Rectal smooth muscle tissue (tissue), 1 donor: ENCODE results near the gene MICAL3.
"Not testable (repeated sequence)": the region's sequence is repeated elsewhere in the genome, so short reads cannot be mapped to it uniquely, and the experiment has no call there.

Experiments used
- H3K27ac ChIP-seq: one replicate; pipeline ENCODE4 v1.7.0; 2013; ENCODE audit warnings: low read depth, low read length, inconsistent platforms
- H3K27me3 ChIP-seq: one replicate; pipeline ENCODE4 v1.7.0; 2013; ENCODE audit warnings: low read length; ENCODE audit not compliant: control insufficient read depth, insufficient read depth
- H3K36me3 ChIP-seq: one replicate; pipeline ENCODE4 v1.7.0; 2013; ENCODE audit warnings: low read length; ENCODE audit not compliant: control insufficient read depth, insufficient read depth
- H3K4me1 ChIP-seq: one replicate; pipeline ENCODE4 v1.7.0; 2013; ENCODE audit warnings: low read length; ENCODE audit not compliant: control insufficient read depth, insufficient read depth
- H3K4me3 ChIP-seq: one replicate; pipeline ENCODE4 v1.7.0; 2013; ENCODE audit warnings: low read length
- H3K9ac ChIP-seq: one replicate; pipeline ENCODE4 v1.7.0; 2013; ENCODE audit warnings: low read length

The MICAL3 gene

DNA sequence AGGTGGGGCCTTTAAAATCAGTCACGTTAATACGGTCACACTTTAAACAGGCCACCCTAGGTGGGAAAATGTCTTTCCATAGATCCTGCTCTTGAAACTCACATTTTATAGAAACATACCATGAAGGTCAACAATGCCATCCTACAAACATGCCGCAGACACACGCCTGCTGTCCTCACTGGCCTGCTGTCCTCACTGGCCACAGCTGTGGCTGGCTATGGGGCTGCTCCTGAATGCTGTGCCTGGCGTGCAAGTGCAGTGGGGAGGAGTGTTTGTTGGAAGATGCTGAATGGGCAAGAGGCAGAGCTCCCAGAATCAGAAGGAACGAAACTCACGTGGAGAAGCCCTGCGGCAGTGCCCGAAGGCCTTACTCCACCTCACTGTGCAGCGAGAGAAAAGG lies 143.9 kb downstream of the MICAL3 start:
- Histone ChIP-seq H3K27ac (no peak overlapping the region), H3K4me3 (no peak overlapping the region), H3K9ac (no peak overlapping the region), H3K36me3 (peaks cover 49% of the 10 kb centered on the region), H3K4me1 (no peaks in the 10 kb centered on the region), H3K27me3 (no peaks in the 10 kb centered on the region)

GRCh38 chr22:17880020-17880419 lies 144.3 kb downstream of the MICAL3 start:
- no peak overlapping the region for H3K9ac ChIP-seq
- no peaks in the 10 kb centered on the region for H3K4me1 ChIP-seq
- peaks cover 46% of the 10 kb centered on the region for H3K36me3 ChIP-seq
- H3K4me3 ChIP-seq = no peak overlapping the region
- no peaks in the 10 kb centered on the region for H3K27me3 ChIP-seq
- no peak overlapping the region for H3K27ac ChIP-seq

GRCh38 chr22:17878941-17879340 lies 145.4 kb downstream of the MICAL3 start:
- Histone ChIP-seq H3K9ac (no peak overlapping the region), H3K27me3 (no peaks in the 10 kb centered on the region), H3K36me3 (peaks cover 44% of the 10 kb centered on the region), H3K27ac (no peak overlapping the region), H3K4me3 (no peak overlapping the region), H3K4me1 (no peaks in the 10 kb centered on the region)

DNA sequence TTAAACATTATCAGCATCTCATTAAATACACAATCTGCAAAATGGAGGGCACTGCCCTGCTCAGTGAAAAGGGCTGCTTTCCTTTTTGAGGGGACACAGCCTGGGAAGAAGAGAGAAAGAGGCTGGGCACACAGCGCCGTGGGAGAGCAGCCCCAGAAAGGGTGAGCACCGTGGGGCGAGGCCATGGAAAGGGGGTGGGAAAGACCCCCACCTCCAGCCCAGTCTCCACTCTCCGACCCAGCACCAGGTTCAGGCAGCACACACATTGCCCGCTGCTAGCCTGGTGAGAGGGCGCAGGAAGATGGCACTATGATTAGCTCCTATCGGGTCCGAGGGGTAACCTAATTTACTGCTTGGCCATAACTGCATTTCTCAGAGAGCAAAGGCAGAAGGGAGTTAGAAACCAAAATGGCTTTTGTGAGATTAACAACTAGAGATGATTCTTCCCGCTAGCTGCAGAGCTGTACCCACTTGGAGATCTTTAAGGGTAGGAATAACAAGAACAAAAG lies 146.1 kb downstream of the MICAL3 start:
- Histone ChIP-seq H3K36me3 (peaks cover 44% of the 10 kb centered on the region), H3K4me1 (no peaks in the 10 kb centered on the region), H3K9ac (no peak overlapping the region), H3K4me3 (no peak overlapping the region), H3K27me3 (no peaks in the 10 kb centered on the region), H3K27ac (no peak overlapping the region)

GRCh38 chr22:17876878-17877855 lies 147.2 kb downstream of the MICAL3 start:
- not testable (repeated sequence) for H3K4me3 ChIP-seq, H3K27ac ChIP-seq, H3K9ac ChIP-seq, H3K27me3 ChIP-seq, H3K4me1 ChIP-seq
- peaks cover 40% of the 10 kb centered on the region for H3K36me3 ChIP-seq

DNA sequence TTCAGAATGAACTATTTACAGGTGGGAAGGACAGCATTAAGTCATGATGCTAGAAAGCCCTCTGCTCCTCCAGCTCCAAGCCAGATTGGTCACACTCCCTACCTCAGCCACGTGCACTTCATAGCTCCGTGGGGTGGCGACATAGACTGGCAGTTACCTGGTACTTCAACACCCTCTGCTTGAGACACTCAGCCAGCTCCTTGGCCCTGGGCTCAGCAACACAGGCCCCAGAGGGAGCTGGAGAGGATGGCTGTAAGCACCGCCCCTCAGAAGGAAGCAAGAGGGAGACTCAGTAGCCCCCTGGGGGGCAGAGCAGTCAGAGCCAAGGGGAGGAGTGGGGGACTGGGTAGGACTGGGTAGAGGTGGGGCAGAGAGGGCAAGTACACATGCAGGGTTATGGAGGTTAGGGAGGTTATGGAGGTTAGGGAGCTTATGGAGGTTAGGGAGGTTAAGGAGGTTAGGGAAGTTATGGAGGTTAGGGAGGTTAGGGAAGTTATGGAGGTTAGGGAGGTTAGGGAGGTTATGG lies 148.0 kb downstream of the MICAL3 start:
- H3K9ac ChIP-seq = no peak overlapping the region
- H3K4me1 ChIP-seq = no peaks in the 10 kb centered on the region
- no peak overlapping the region for H3K27ac ChIP-seq
- no peaks in the 10 kb centered on the region for H3K27me3 ChIP-seq
- peaks cover 44% of the 10 kb centered on the region for H3K36me3 ChIP-seq
- H3K4me3 ChIP-seq = no peak overlapping the region

- peaks cover 40% of the 10 kb centered on the region for H3K36me3 ChIP-seq
- no peak overlapping the region for H3K4me3 ChIP-seq
- no peaks in the 10 kb centered on the region for H3K4me1 ChIP-seq
- H3K27ac ChIP-seq = no peak overlapping the region
- H3K27me3 ChIP-seq = no peaks in the 10 kb centered on the region
- H3K9ac ChIP-seq = no peak overlapping the region
Observed at GRCh38 chr22:17875631-17876030, 148.7 kb downstream of the MICAL3 start.

DNA sequence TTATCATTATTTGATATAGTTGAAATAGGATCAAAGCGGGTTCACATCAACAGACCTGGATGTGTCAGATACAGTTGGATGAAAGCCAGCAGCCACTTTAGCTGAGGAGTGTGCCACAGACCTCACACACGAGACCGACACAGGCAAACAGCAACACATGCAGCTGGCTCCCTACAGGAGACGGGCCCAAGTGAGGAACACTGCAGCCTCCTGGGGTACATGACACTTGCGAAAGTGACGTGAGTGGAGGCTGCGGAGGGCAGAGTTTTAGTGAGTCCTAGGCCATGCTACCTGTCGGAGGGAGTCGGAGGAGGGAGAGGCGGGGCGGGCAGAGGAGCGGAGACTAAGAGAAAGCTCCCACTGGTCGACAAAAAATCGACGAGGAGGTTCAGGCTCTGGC lies 149.2 kb downstream of the MICAL3 start:
- H3K4me1 ChIP-seq = peaks cover under 1% of the 10 kb centered on the region
- H3K36me3 ChIP-seq = peaks cover 41% of the 10 kb centered on the region
- no peak overlapping the region for H3K4me3 ChIP-seq

GRCh38 chr22:17874231-17874905 lies 150.0 kb downstream of the MICAL3 start:
- Histone ChIP-seq H3K36me3 (peaks cover 36% of the 10 kb centered on the region), H3K9ac (no peak overlapping the region), H3K4me3 (no peak overlapping the region), H3K4me1 (peaks cover 7% of the 10 kb centered on the region), H3K27ac (no peak overlapping the region), H3K27me3 (no peaks in the 10 kb centered on the region)

More for the DNA sequence above, 149.2 kb downstream of the MICAL3 start:
- H3K27me3 ChIP-seq = no peaks in the 10 kb centered on the region
- H3K9ac ChIP-seq = no peak overlapping the region
- H3K27ac ChIP-seq = no peak overlapping the region

GRCh38 chr22:17873804-17874203 lies 150.6 kb downstream of the MICAL3 start:
- no peaks in the 10 kb centered on the region for H3K27me3 ChIP-seq
- no peak overlapping the region for H3K27ac ChIP-seq
- H3K9ac ChIP-seq = no peak overlapping the region
- peaks cover 13% of the 10 kb centered on the region for H3K4me1 ChIP-seq
- H3K36me3 ChIP-seq = peaks cover 32% of the 10 kb centered on the region
- no peak overlapping the region for H3K4me3 ChIP-seq

GRCh38 chr22:17873116-17873515 lies 151.2 kb downstream of the MICAL3 start:
- Histone ChIP-seq H3K27ac (no peak overlapping the region), H3K27me3 (no peaks in the 10 kb centered on the region), H3K36me3 (peaks cover 32% of the 10 kb centered on the region), H3K4me1 (peaks cover 14% of the 10 kb centered on the region), H3K4me3 (no peak overlapping the region), H3K9ac (no peak overlapping the region)

DNA sequence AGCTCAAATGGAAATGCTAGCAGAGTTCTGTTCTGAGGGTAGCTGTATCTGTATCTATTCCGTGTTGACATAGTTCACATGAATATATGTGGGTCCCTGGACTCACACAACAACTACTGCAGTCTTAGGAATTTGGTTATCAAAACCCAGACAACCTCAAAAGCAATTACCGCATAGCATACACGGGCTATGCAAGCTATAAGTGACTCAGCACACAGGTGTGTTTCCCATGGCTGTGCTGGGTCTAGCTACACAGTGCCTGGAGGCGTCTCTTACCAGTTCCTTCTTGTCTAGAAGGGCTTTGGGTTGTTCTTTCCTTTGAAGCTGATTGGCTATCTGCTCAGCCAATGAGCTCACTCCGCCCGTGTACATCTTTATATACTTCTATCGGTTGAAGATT lies 151.9 kb downstream of the MICAL3 start:
- no peak overlapping the region for H3K27ac ChIP-seq
- H3K4me3 ChIP-seq = no peak overlapping the region
- peaks cover 32% of the 10 kb centered on the region for H3K36me3 ChIP-seq
- H3K27me3 ChIP-seq = no peaks in the 10 kb centered on the region
- H3K9ac ChIP-seq = no peak overlapping the region
- peaks cover 15% of the 10 kb centered on the region for H3K4me1 ChIP-seq
